Nephron progenitor cell (in vitro differentiated cells): ENCODE data around the gene SPATS2L.

ENCODE experiments used
- DNase-seq: peaks from one replicate; pipeline ENCODE4 v3.0.0; 2021
- H3K27ac Mint-ChIP-seq: 2 replicates; pipeline ENCODE4 v1.8.0; 2021; ENCODE audit warnings: mild to moderate bottlenecking, moderate library complexity, mixed read lengths
- H3K27me3 Mint-ChIP-seq: 2 replicates; pipeline ENCODE4 v1.8.0; 2021; ENCODE audit warnings: mild to moderate bottlenecking, low read depth, mixed read lengths; ENCODE audit not compliant: poor library complexity
- H3K36me3 Mint-ChIP-seq: 2 replicates; pipeline ENCODE4 v1.8.0; 2021; ENCODE audit warnings: low read depth, mixed read lengths
- H3K4me1 Mint-ChIP-seq: 2 replicates; pipeline ENCODE4 v1.8.0; 2021; ENCODE audit warnings: mixed read lengths
- H3K4me3 Mint-ChIP-seq: 2 replicates; pipeline ENCODE4 v1.8.0; 2021; ENCODE audit warnings: mild to moderate bottlenecking, moderate library complexity, mixed read lengths
- H3K9me3 Mint-ChIP-seq: 2 replicates; pipeline ENCODE4 v1.8.0; 2021; ENCODE audit warnings: mild to moderate bottlenecking, moderate library complexity, mixed read lengths
- CTCF ChIP-seq: fragments of 200-600 bp; sonication (generic); IDR thresholded peaks from 2 replicates; pipeline ENCODE4 v1.5.0; 2021; ENCODE audit warnings: antibody characterized with exemption

SPATS2L gene

GRCh38 chr2:200309296-200310049 lies 3.0 kb downstream of the SPATS2L start:
- Mint-ChIP-seq H3K9me3 (no peaks in the 10 kb centered on the region), H3K36me3 (no peaks in the 10 kb centered on the region), H3K4me3 (peak overlapping the region; percentile 86), H3K27ac (no peak overlapping the region), H3K27me3 (peaks cover 9% of the 10 kb centered on the region), H3K4me1 (peaks cover 47% of the 10 kb centered on the region)
- TF ChIP-seq CTCF: no peak
- DNase-seq: no peak

- no peak for TF ChIP-seq CTCF
- H3K9me3 Mint-ChIP-seq: no peaks in the 10 kb centered on the region
- DNase-seq: no peak
- H3K27ac Mint-ChIP-seq: no peak overlapping the region
- peaks cover 10% of the 10 kb centered on the region for H3K27me3 Mint-ChIP-seq
- no peaks in the 10 kb centered on the region for H3K36me3 Mint-ChIP-seq
- H3K4me1 Mint-ChIP-seq: peaks cover 45% of the 10 kb centered on the region
- H3K4me3 Mint-ChIP-seq: no peak overlapping the region
Observed at GRCh38 chr2:200310545-200310971, 4.1 kb downstream of the SPATS2L start.

GRCh38 chr2:200311139-200311538 lies 4.6 kb downstream of the SPATS2L start:
- H3K4me3 Mint-ChIP-seq: no peak overlapping the region
- DNase-seq: no peak
- H3K36me3 Mint-ChIP-seq: no peaks in the 10 kb centered on the region
- peaks cover 39% of the 10 kb centered on the region for H3K4me1 Mint-ChIP-seq
- no peak overlapping the region for H3K27ac Mint-ChIP-seq
- H3K27me3 Mint-ChIP-seq: peaks cover 10% of the 10 kb centered on the region
- H3K9me3 Mint-ChIP-seq: no peaks in the 10 kb centered on the region
- TF ChIP-seq CTCF: no peak

GRCh38 chr2:200314976-200315567 lies 8.6 kb downstream of the SPATS2L start:
- DNase-seq: no peak
- Mint-ChIP-seq H3K4me1 (peaks cover 31% of the 10 kb centered on the region), H3K27me3 (peaks cover 2% of the 10 kb centered on the region), H3K27ac (no peak overlapping the region), H3K36me3 (no peaks in the 10 kb centered on the region), H3K9me3 (no peaks in the 10 kb centered on the region), H3K4me3 (no peak overlapping the region)
- no peak for TF ChIP-seq CTCF

GRCh38 chr2:200317975-200318374 lies 11.5 kb downstream of the SPATS2L start:
- H3K36me3 Mint-ChIP-seq: no peaks in the 10 kb centered on the region
- TF ChIP-seq CTCF: no peak
- no peak for DNase-seq
- no peak overlapping the region for H3K27ac Mint-ChIP-seq
- H3K27me3 Mint-ChIP-seq: peaks cover 2% of the 10 kb centered on the region
- H3K9me3 Mint-ChIP-seq: no peaks in the 10 kb centered on the region
- peaks cover 17% of the 10 kb centered on the region for H3K4me1 Mint-ChIP-seq
- H3K4me3 Mint-ChIP-seq: no peak overlapping the region

- H3K4me3 Mint-ChIP-seq: no peak overlapping the region
- DNase-seq: no peak
- H3K27me3 Mint-ChIP-seq: peaks cover 2% of the 10 kb centered on the region
- H3K4me1 Mint-ChIP-seq: peaks cover 17% of the 10 kb centered on the region
- no peaks in the 10 kb centered on the region for H3K36me3 Mint-ChIP-seq
- no peaks in the 10 kb centered on the region for H3K9me3 Mint-ChIP-seq
- no peak overlapping the region for H3K27ac Mint-ChIP-seq
- no peak for TF ChIP-seq CTCF
Observed at GRCh38 chr2:200318940-200319435, 12.5 kb downstream of the SPATS2L start.
